NCI-H226 (cell line): ENCODE data around the gene C1orf167.

ENCODE experiments used
- DNase-seq: peaks from one replicate; pipeline ENCODE4 v3.0.0-alpha.2; 2015

The C1orf167 gene

GRCh38 chr1:11738096-11738495, 23.9 kb upstream of the C1orf167 start:
- no peak for DNase-seq

GRCh38 chr1:11738783-11739182, 23.2 kb upstream of the C1orf167 start:
- DNase-seq, result no peak

DNA sequence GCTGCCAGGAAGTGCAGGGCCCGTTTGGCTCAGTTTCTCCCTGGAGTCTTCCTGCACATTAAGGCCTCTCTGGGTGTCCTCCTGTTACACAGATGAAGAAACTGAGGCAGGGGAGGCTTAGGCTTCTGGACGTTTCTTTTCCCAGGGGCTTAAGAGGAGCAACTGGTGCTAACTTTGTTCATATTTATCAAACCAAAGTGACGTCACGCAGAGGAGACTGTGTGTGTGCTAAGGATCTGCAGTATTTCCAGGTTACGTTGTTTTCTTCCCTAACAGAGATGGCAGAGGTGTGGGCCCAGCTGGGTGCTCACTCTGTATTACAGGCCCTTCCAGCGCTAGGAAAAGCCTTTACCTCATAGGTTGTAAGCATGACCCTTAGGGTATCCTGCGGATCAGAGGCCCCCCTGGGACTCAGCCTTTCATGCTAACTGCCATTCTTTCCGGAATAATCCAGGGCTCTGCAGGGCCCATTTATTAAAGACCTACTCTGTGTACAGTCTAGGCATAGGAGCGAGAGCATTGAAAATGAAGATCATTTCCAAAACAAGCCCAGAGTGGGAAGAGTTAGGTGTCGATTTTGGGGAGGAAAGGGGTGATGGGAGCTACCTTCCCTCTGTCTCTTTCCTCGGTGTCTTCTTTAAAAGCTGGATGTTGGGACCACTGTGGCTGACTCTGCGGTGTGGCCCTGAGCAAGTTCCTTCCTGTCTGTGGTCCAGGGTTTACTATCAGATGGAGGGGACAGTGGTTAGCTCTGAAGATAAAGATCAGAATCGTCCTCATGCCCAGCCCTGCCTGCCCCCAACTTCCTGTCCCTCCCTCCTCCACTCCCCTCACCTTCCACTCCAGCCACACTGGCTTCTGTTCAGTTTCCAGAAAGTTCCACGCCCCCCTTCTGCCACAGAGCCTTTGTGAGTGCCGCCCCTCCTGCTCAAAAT, 21.5 kb upstream of the C1orf167 start:
- no peak for DNase-seq

DNA sequence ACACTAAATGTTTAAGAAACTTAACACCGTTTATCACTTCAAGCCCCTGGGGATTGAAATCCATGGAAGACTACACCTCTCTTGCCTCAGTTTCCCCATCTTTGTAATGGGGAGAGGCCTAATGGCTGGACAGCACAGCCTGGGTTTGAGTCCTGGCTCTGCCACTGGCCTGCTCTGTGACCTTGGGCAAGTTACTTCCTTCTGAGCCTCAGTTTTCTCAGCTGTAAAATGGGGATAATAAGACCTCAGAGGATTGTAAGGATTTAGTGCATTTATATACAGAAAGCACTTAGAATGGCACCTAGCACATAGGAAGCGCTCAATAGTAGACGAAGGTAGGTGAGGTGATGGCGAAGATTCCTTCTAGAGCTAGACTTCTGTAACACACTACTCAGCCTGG, 20.5 kb upstream of the C1orf167 start:
- no peak for DNase-seq

DNA sequence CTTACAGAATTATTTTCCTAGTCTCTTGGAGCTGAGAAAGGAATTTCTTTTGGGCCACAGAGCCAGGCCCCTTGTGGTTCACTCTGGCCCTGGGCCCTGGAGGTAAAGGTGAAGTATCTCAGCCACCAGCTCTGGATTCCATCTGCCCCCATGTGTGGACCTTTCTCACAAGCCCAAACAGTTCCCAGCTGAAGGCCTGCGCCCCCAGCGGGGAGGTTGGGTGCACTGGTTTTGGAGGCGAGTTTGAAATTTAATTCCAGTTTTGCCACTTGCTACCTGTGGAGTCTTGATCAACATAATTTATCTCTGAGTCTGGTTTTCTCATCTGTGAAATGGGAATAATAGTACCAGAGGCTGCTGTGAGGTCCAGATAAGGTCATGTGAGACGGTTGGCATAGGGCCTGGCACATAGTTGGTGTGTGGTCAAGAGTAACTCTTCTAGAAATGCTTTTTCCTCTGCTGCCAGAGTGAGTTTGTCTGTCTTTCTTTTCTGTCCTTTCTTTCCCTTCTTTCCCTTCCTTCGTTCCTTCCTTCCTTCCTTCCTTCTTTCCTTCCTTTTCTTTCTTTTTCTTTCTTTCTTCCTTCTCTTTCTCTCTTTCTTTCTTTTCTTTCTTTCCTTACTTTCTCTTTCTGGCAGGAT, 20.0 kb upstream of the C1orf167 start:
- no peak for DNase-seq

DNA sequence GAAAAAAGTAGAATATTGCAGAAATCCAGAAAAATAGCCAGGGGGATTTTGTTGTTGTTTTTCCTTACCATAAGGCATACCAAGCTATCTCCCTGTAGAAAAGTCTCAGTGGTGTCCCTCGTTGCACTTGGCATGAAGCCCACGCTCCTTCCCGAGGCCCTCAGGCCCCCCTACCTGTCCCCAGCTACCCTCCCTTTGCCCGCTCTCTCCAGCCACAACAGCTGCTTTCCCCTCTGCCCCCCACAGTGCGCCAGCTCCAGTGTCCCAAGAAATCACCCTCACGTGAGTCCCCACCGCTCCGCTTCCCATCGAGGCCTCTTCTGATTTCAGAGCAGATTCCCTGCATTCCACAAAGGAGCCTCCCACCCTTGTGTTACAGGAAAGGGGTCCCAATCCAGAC, 17.7 kb upstream of the C1orf167 start:
- DNase-seq, result no peak

DNA sequence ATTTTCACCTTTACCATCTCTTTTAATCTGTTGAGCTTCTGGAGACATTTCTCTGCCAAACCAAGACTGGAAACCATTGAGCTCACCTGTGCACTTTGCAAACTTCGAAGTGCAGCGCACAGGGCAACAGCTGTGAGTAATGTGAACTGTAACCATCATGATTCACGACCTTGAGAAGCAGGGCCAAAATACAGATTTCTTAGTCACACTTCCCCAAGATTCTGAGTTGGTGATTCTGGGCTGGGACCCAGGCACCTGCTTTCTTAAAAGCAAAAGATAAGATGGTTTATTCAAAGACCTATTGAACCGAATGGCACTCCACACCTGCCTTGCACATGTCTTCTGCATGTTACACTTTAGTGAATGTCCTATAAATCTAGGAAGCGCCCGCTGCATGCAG, 15.9 kb upstream of the C1orf167 start:
- DNase-seq, result no peak

GRCh38 chr1:11746795-11747487, 15.1 kb upstream of the C1orf167 start:
- DNase-seq, result no peak

DNA sequence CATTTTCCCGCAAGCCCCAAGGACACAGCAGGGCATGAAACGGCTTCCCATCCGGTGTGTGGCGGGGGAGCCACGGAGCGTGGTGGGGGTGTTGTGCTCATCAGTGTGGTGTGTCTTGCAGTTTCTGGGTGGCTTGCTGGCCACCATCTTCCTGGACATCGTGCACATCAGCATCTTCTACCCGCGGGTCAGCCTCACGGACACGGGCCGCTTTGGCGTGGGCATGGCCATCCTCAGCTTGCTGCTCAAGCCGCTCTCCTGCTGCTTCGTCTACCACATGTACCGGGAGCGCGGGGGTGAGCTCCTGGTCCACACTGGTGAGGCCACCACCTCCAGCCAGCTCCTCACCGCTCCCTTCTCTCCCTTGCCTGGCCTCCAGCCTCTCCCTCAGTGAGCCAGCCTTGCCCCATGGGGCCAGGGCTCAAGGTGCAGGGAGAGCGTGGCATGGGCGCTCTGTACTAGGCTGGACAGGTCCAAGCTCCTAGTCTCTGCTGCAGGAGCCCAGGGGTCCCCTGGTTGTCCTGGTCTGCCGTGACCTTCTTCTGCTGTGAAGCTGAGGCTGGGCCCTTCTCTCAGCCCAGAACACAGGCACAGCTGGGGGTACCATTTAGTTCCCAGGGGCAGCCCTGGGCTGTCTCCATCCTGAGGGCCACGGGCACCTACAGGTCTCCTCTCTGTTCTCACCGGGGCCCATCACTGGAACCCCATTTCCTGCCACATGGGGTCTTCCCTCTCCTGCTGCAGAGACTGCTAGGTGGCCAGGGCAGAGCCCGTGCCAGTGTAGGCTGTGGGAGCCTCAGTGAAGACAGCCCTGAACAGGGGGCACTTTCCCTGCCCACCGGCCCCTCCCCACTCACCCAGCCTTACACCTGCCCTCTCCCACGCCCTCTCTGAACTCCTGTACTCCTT, 13.4 kb upstream of the C1orf167 start:
- no peak for DNase-seq

GRCh38 chr1:11749203-11749689, 12.7 kb upstream of the C1orf167 start:
- peak; percentile 63 for DNase-seq

GRCh38 chr1:11749996-11750395, 12.0 kb upstream of the C1orf167 start:
- DNase-seq, result no peak

- no peak for DNase-seq
Measured at GRCh38 chr1:11751087-11751486, 10.9 kb upstream of the C1orf167 start.

DNA sequence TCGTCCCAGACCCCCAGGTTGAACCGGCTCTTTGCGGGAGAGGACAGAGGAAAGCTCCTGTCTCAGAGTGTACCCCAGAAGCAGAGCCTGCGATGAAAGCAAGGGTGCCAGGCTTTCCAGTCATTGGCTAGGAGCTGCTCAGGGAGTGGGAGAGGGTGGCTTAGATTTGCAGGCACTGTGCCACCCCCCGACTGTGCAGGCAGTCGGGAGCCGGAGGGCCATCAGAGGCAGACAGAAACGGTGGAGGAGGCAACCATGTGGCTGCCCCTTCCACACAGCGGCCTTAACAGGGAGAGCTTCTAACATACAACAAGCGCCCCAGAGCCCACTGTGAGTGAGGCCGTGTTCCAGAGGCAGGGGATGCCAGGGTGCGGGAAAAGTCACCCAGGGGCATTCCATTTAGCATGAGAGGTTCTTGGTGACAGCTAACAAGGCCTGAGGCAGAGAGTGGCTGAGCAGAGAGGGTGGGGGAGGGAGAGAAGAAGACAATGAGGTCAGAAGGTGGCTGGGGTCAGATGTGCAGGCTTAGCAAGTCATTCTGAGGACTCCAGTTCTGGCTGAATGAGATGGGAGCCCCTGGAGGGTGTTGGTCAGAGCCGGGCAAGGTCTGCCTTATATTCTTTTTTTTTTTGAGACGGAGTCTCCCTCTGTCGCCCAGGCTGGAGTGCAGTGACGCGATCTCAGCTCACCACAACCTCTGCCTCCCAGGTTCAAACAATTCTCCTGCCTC, 9.5 kb upstream of the C1orf167 start:
- DNase-seq, result no peak

DNA sequence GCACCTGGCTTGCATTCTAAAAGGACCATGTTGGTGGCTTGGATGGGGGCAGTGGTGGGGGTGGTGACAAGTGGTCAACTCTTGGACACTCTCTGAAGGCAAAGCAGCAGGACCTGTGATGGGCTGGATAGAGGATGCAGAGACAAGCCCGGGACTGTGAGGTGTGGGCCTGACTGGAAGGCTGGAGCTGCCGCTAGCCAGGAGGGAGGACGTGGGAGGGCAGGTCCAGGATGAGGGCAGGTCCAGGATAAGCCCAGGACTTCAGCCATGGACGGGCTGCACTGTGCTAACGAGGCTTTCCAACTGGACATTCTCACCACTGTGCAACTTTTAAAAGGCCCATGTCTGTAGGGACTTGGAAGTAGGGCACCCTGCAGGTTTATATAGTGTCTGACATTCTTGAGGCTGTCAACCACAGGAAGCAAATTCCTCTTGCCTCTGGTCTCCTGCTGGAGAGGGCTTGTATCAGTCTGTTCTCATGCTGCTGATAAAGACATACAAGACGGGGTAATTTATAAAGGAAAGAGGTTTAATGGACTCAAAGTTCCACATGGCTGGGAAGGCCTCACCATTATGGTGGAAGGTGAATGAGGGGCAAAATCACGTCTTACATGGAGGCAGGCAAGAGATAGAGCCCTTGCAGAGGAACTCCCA, 8.3 kb upstream of the C1orf167 start:
- DNase-seq, result peak; percentile 28

DNA sequence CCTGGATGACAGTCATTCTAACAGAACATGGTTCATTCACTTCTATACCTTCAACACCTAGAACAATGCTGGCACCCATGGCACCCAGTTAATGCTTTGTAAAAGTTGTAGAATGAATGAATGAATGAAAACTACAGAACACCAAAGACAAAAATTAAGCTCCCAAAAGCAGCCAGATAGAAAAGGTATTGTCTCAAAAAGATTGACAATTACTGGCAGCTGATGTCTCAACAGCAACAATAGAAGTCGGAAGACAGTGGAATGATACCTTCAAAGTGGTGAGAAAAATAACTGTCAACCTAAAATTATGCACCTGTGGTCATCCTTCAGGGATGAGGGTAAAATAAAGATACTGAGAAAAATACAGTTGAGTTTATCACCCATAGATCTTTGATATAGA, 4.9 kb upstream of the C1orf167 start:
- DNase-seq, result no peak

- no peak for DNase-seq
Measured at GRCh38 chr1:11759791-11760190, 2.2 kb upstream of the C1orf167 start.

DNA sequence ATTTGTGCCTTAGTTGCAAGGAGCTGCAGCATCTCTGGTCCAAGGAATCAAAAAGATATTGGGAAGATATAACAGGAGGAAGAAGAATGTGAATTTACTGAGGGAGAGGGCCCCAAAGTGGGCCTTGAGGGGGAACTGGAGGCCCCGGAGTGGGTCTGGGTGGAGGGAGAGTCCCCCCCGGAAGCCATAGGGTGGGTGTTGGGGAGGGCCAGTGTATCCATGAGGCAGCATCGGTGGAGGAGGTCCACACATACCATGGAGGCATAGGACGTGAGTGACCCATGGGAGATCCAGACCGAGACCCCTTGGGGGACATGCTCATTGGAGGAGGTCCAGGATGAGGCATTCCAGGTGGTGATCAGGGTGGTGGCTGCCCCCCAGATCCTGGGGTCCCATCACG, 708 bp upstream of the C1orf167 start:
- DNase-seq, result no peak

DNA sequence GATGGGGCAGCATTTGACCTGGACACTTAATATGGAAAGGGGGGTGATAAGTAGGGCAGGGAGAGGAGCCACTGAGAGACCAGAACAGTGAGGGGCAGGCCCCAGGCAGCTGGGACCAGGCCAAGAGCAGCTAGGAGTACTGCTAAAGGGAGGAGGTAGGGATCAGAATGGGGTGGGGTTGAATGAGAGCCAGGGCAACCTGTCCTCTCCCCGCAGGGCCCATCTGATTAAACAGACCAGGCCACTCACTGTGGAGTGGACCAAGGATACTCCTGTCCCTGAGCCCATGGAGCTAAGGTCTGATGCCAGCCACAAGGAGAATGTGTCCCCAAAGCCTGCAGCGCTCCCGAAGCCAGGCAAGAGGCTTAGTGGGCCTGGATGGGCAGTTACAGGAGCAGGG, 2.1 kb downstream of the C1orf167 start:
- no peak for DNase-seq

- no peak for DNase-seq
Measured at GRCh38 chr1:11764519-11764918, 2.5 kb downstream of the C1orf167 start.

DNA sequence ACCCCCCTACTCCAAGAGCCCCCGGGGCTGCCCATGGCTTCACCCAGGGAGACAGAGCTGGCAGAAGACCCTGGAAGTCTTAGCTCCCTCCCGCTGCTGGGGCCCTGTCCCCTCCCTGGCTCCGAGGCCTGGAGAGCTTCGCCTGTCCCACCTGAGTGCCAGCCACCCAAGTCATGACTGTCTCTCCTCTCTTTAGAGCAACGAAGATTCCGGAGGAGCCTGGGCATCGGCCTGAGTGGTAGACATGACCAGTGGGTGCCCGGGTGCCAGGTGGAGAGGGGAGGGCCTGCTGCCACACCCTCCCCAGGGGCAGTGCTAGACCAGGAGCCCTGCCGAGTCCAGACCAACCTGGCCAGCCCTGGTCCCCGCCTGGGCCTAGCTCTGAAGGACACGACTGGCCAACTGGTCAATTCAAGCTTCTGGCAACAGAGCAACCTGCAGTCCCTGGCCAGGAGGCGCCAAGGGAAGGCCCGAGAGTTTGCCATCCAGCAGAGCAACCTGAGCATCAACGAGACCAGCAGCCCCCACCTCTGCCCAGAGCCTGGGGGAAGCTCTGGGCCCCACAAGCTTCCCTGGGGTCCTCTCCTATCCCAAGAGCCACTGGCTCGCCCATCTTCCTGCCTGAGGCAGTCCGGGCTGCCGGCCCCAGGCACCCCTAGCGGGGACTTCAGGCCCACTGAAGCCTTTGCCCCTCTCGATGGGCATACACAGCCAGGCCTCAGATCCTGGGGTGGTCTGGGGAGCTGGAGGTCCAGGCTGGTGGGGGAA, 3.9 kb downstream of the C1orf167 start:
- DNase-seq, result no peak

GRCh38 chr1:11766429-11766776, 4.4 kb downstream of the C1orf167 start:
- DNase-seq, result no peak
